ENCODE data around the gene CAMK1D.

The CAMK1D gene

GRCh38 chr10:12872577-12872976 lies 523.2 kb downstream of the CAMK1D start:
- no peak for DNase-seq (ENCODE audit: extremely low read depth in 1 of 2, low read depth in 1 of 2)

GRCh38 chr10:12873172-12873571 lies 523.8 kb downstream of the CAMK1D start:
- DNase-seq (ENCODE audit: extremely low read depth in 1 of 2, low read depth in 1 of 2): no peak

GRCh38 chr10:12874501-12874900 lies 525.2 kb downstream of the CAMK1D start:
- no peak for DNase-seq (ENCODE audit: extremely low read depth in 1 of 2, low read depth in 1 of 2)

GRCh38 chr10:12875100-12875499 lies 525.8 kb downstream of the CAMK1D start:
- DNase-seq (ENCODE audit: extremely low read depth in 1 of 2, low read depth in 1 of 2): no peak

GRCh38 chr10:12876266-12876665 lies 526.9 kb downstream of the CAMK1D start:
- no peak for DNase-seq (ENCODE audit: extremely low read depth in 1 of 2, low read depth in 1 of 2)

- no peak for DNase-seq (ENCODE audit: extremely low read depth in 1 of 2, low read depth in 1 of 2)
Measured at GRCh38 chr10:12877150-12877549, 527.8 kb downstream of the CAMK1D start.

- DNase-seq (ENCODE audit: extremely low read depth in 1 of 2, low read depth in 1 of 2): no peak
Measured at GRCh38 chr10:12880423-12880822, 531.1 kb downstream of the CAMK1D start.

- no peak for DNase-seq (ENCODE audit: extremely low read depth in 1 of 2, low read depth in 1 of 2)
Measured at GRCh38 chr10:12884851-12885250, 535.5 kb downstream of the CAMK1D start.
